Measurements from ENCODE around the gene CD302.
"Not testable (repeated sequence)": the region's sequence is repeated elsewhere in the genome, so short reads cannot be mapped to it uniquely, and the experiment has no call there.

Gene CD302

GRCh38 chr2:159792036-159792435 is 6.0 kb downstream of the CD302 start:
- H3K27ac ChIP-seq: no peak overlapping the region
- TF ChIP-seq CTCF (conservative IDR thresholded peaks at IDR 0.05) (no peak), ZFX (IDR thresholded peaks at IDR 0.05) (no peak)

- no peak overlapping the region for H3K27ac ChIP-seq
- TF ChIP-seq CTCF (conservative IDR thresholded peaks at IDR 0.05) (no peak), ZFX (IDR thresholded peaks at IDR 0.05) (no peak)
Observed at GRCh38 chr2:159790323-159790722, 7.7 kb downstream of the CD302 start.

- H3K27ac ChIP-seq: no peak overlapping the region
- TF ChIP-seq CTCF (conservative IDR thresholded peaks at IDR 0.05) (no peak), ZFX (IDR thresholded peaks at IDR 0.05) (no peak)
Observed at GRCh38 chr2:159788253-159788652, 9.8 kb downstream of the CD302 start.

GRCh38 chr2:159787647-159788046 is 10.4 kb downstream of the CD302 start:
- H3K27ac ChIP-seq: not testable (repeated sequence)

- no peak for TF ChIP-seq CTCF (conservative IDR thresholded peaks at IDR 0.05)
- TF ChIP-seq ZFX (IDR thresholded peaks at IDR 0.05): no peak
- no peak overlapping the region for H3K27ac ChIP-seq
Observed at GRCh38 chr2:159786938-159787337, 11.1 kb downstream of the CD302 start.

GRCh38 chr2:159785195-159785594 is 12.8 kb downstream of the CD302 start:
- no peak for TF ChIP-seq CTCF (conservative IDR thresholded peaks at IDR 0.05)
- TF ChIP-seq ZFX (IDR thresholded peaks at IDR 0.05): no peak
- H3K27ac ChIP-seq: no peak overlapping the region

GRCh38 chr2:159784744-159785143 is 13.3 kb downstream of the CD302 start:
- H3K27ac ChIP-seq: not testable (repeated sequence)

GRCh38 chr2:159783556-159783955 is 14.5 kb downstream of the CD302 start:
- TF ChIP-seq CTCF (conservative IDR thresholded peaks at IDR 0.05) (no peak), ZFX (IDR thresholded peaks at IDR 0.05) (no peak)
- no peak overlapping the region for H3K27ac ChIP-seq

- no peak for TF ChIP-seq CTCF (conservative IDR thresholded peaks at IDR 0.05)
- TF ChIP-seq ZFX (IDR thresholded peaks at IDR 0.05): no peak
- no peak overlapping the region for H3K27ac ChIP-seq
Observed at GRCh38 chr2:159776321-159776720, 21.7 kb downstream of the CD302 start.

Data from C4-2B (cell line).